ENCODE results near the gene CES2. TPM values are rescaled to one million over a fixed set of nuclear protein-coding genes. Genes with fewer than 3 reads are reported as not detected.

Gene CES2
- total and polyA plus RNA-seq, 9 of the 15 experiments (the other 6 are each of a cell fraction or from before 2014, with no cell fraction given), result 2.2 to 37.9 (median 24.4) TPM

GRCh38 chr16:66900721-66901441 is 34.4 kb upstream of the CES2 start (continued):
- TF ChIP-seq NR0B1 (IDR thresholded peaks at IDR 0.05; ENCODE audit: partially characterized antibody), result no peak
- TF ChIP-seq ZNF134 (CRISPR knock-in tag; conservative IDR thresholded peaks at IDR 0.05), result no peak
- TF ChIP-seq FIP1L1 (IDR thresholded peaks at IDR 0.05; ENCODE audit: low read depth, low read length, poor library complexity, severe bottlenecking), result no peak
- peak; percentile 20 for TF ChIP-seq SMAD4 (CRISPR knock-in tag; conservative IDR thresholded peaks at IDR 0.05)
- no peak for TF ChIP-seq PYGO2 (tag; IDR thresholded peaks at IDR 0.05)
- TF ChIP-seq NR4A1 (CRISPR knock-in tag; IDR thresholded peaks at IDR 0.05), result no peak
- peak; percentile 52; the same call in 1 of the 2 replicates for TF ChIP-seq NR4A1 (tag; IDR thresholded peaks at IDR 0.05)
- TF ChIP-seq EWSR1 (IDR thresholded peaks at IDR 0.05; ENCODE audit: borderline replicate concordance, low read depth, partially characterized antibody), result no peak

GRCh38 chr16:66901626-66902025 is 33.7 kb upstream of the CES2 start:
- Histone ChIP-seq H4K20me1 (replicated peaks; ENCODE audit: control insufficient read depth, insufficient read depth, low read length) (no peaks in the 10 kb centered on the region), H3K79me2 (ENCODE audit: control insufficient read depth, insufficient read depth, low read length) (no peaks in the 10 kb centered on the region), H3K27ac (ENCODE audit: extremely low read depth, low read depth, low read length) (no peak overlapping the region; the same call in 2 of the 3 replicates), H2AFZ (ENCODE audit: low read depth, low read length) (no peak overlapping the region), H3K9me3 (replicated peaks; ENCODE audit: control insufficient read depth, insufficient read depth, low read depth, low read length) (no peaks in the 10 kb centered on the region), H3K9ac (ENCODE audit: insufficient read depth in 1 of 2, low read depth in 2 of 2, low read length in 2 of 2) (peak overlapping the region in 1 of 2 experiments; percentile 95; a peak in 2 of 4 replicates), H3K4me1 (replicated peaks in 1 of 2; ENCODE audit: control insufficient read depth in 2 of 2, insufficient read depth in 2 of 2, low read length in 2 of 2) (peaks cover 42 to 67% of the 10 kb centered on the region in 2 experiments), H3K36me3 (ENCODE audit: control insufficient read depth, insufficient read depth, low read length) (no peaks in the 10 kb centered on the region), H3K27me3 (ENCODE audit: control insufficient read depth in 2 of 2, insufficient read depth in 2 of 2, low read length in 2 of 2) (no peaks in the 10 kb centered on the region), H3K4me2 (ENCODE audit: insufficient read depth, low read length) (no peak overlapping the region), H3K4me3 (no peak overlapping the region), H3K9me1 (ENCODE audit: control insufficient read depth, insufficient read depth, low read length) (no peaks in the 10 kb centered on the region)
- no peak for FAIRE-seq
- WGBS (ENCODE audit: insufficient coverage, low coverage, missing lambda C conversion rate), result 89% methylated on average over 10 of the region's 10 CpGs
- DNase-seq (ENCODE audit: extremely low read depth in 1 of 4, low spot score in 3 of 4), result no peak
- POLR2A ChIA-PET, result interaction anchor here (1.1 to 1.8 kb wide), 3 partner anchors 10 to 35 kb away, joined by 3 to 5 read pairs (median 3); partner anchors contain the start of gene CDH16
- no TSS peak for BruUV-seq (replicated peaks)
- intact Hi-C loops (cut with micrococcal nuclease) (no loop called here), in situ Hi-C loops (cut with MboI) (no loop called here)
- no peak for ATAC-seq
- CTCF ChIA-PET (ENCODE audit: low intra/inter-chr PET ratio), result no interaction called here
- no peak for TF ChIP-seq IRF9 (tag; IDR thresholded peaks at IDR 0.05)
- TF ChIP-seq ZFX (CRISPR knock-in tag; IDR thresholded peaks at IDR 0.05), result 0 out of 2 replicates have a peak, but pooled peaks have one; percentile 27
